PC-3 (cell line): Measurements from ENCODE around the gene AHDC1. TPM values are rescaled to one million over a fixed set of nuclear protein-coding genes. Genes with fewer than 3 reads are reported as not detected.
A peak's percentile ranks its signal among the peaks of the same experiment; 100 is the strongest.

Experiments
- ATAC-seq: fragments of 200-7000 bp; cut with Tn5 transposase; 2 replicates; pipeline ENCODE4 v1.9.1; 2020; ENCODE audit warnings: mild to moderate bottlenecking, moderate library complexity
- BruUV-seq: library from RNA; stranded (reverse); fragments of 400-500 nt; replicated peaks from 2 replicates; lab custom pipeline; 2021; lab: Mats Ljungman, UMichigan
- CTCF ChIA-PET: fragments of 300-600 bp; sonication (Branson Sonifier 250); formaldehyde crosslinking; loops from one replicate; lab custom pipeline; 2022; ENCODE audit warnings: antibody characterized with exemption; lab: Charles Lee
- POLR2A ChIA-PET: fragments of 300-600 bp; sonication (Branson Sonifier 250); formaldehyde crosslinking; loops from one replicate; lab custom pipeline; 2022; ENCODE audit warnings: antibody characterized with exemption; ENCODE audit not compliant: unreplicated experiment; lab: Charles Lee
- DNase-seq: peaks from one replicate; pipeline ENCODE4 v3.0.0-alpha.2; 2015
- H2AFZ ChIP-seq: fragments of 300-600 bp; sonication (generic); 2 replicates; pipeline ENCODE4 v1.6.0; 2016; ENCODE audit warnings: antibody characterized with exemption, low read length
- H3F3A ChIP-seq: fragments of 300-600 bp; sonication (generic); one replicate; pipeline ENCODE4 v1.6.0; 2017; ENCODE audit warnings: antibody characterized with exemption, low read length, control low read depth, mild to moderate bottlenecking; ENCODE audit not compliant: unreplicated experiment
- H3K27ac ChIP-seq: fragments of 300-600 bp; sonication (generic); 2 replicates; pipeline ENCODE4 v1.5.1; 2016; ENCODE audit warnings: mild to moderate bottlenecking, low read length
- H3K27me3 ChIP-seq: fragments of 300-600 bp; sonication (generic); 2 replicates; pipeline ENCODE4 v1.6.1; 2016; ENCODE audit warnings: low read length, mixed read lengths
- H3K36me3 ChIP-seq: fragments of 300-600 bp; sonication (generic); 2 replicates; pipeline ENCODE4 v1.6.1; 2016; ENCODE audit warnings: low read depth, mixed run types, low read length, mixed read lengths
- H3K4me1 ChIP-seq: fragments of 300-600 bp; sonication (generic); 2 replicates; pipeline ENCODE4 v1.5.1; 2016; ENCODE audit warnings: low read length; ENCODE audit not compliant: insufficient read depth
- H3K4me2 ChIP-seq: fragments of 300-600 bp; sonication (generic); 2 replicates; pipeline ENCODE4 v1.6.0; 2016; ENCODE audit warnings: low read length
- H3K4me3 ChIP-seq: fragments of 300-600 bp; sonication (generic); 2 replicates; pipeline ENCODE4 v1.5.1; 2016; ENCODE audit warnings: mild to moderate bottlenecking, low read length, mixed read lengths
- H3K79me2 ChIP-seq: fragments of 300-600 bp; sonication (generic); 2 replicates; pipeline ENCODE4 v1.6.1; 2017; ENCODE audit warnings: low read length, mixed read lengths
- H3K9ac ChIP-seq: fragments of 300-600 bp; sonication (generic); 2 replicates; pipeline ENCODE4 v1.6.0; 2016; ENCODE audit warnings: mild to moderate bottlenecking, low read length
- H3K9me2 ChIP-seq: fragments of 300-600 bp; sonication (generic); replicated peaks from 2 replicates; pipeline ENCODE4 v1.6.1; 2016; ENCODE audit warnings: mixed run types, low read length, mixed read lengths
- H3K9me3 ChIP-seq: fragments of 300-600 bp; sonication (generic); 2 replicates; pipeline ENCODE4 v1.6.1; 2016; ENCODE audit warnings: low read length, mixed read lengths
- H4K20me1 ChIP-seq: fragments of 300-600 bp; sonication (generic); 2 replicates; pipeline ENCODE4 v1.6.1; 2016; ENCODE audit warnings: low read length, mixed read lengths
- CTCF ChIP-seq: fragments of 300-600 bp; sonication (generic); conservative IDR thresholded peaks from 2 replicates; pipeline ENCODE4 v1.5.1; 2017; ENCODE audit warnings: antibody characterized with exemption, low read depth, mild to moderate bottlenecking, low read length
- EZH2 ChIP-seq: fragments of 300-600 bp; sonication (generic); IDR thresholded peaks from one replicate; pipeline ENCODE4 v1.6.1; 2017; ENCODE audit warnings: antibody characterized with exemption, mild to moderate bottlenecking, low read length; ENCODE audit not compliant: unreplicated experiment
- EZH2phosphoT487 ChIP-seq: fragments of 300-600 bp; sonication (generic); IDR thresholded peaks from 2 replicates; pipeline ENCODE4 v1.6.1; 2018; ENCODE audit warnings: mild to moderate bottlenecking, antibody characterized with exemption, low read length, borderline replicate concordance
- intact Hi-C: fragments of 100-400 bp; cut with micrococcal nuclease; formaldehyde crosslinking; loops from 2 replicates; pipeline ENCODE4 v1.9.0; 2023
- total RNA-seq: library from RNA; depleted of rRNA; stranded (reverse); fragments of >200 nt; gene quantifications from 2 replicates; pipeline ENCODE4 v1.2.3, GENCODE V29; 2014

The AHDC1 gene
- total RNA-seq, 1 experiment from 2014 or later, result 15.2 TPM

GRCh38 chr1:27491748-27492700 lies 111.9 kb downstream of the AHDC1 start:
- no peak for ATAC-seq
- Histone ChIP-seq H3K27me3 (no peaks in the 10 kb centered on the region), H3F3A (no peaks in the 10 kb centered on the region), H3K4me3 (no peak overlapping the region), H3K9me2 (no peaks in the 10 kb centered on the region), H3K9me3 (no peaks in the 10 kb centered on the region), H4K20me1 (peaks cover 14% of the 10 kb centered on the region), H3K79me2 (peaks cover 26% of the 10 kb centered on the region), H3K9ac (no peak overlapping the region), H2AFZ (0 out of 2 replicates have a peak overlapping the region, but pooled peaks have one; percentile 8), H3K4me1 (peaks cover 17% of the 10 kb centered on the region), H3K27ac (no peak overlapping the region), H3K4me2 (no peak overlapping the region), H3K36me3 (no peaks in the 10 kb centered on the region)
- intact Hi-C loops, result no loop called here
- no peak for DNase-seq
- no peak for TF ChIP-seq CTCF
- no peak for TF ChIP-seq EZH2
- no peak for TF ChIP-seq EZH2phosphoT487
- no TSS peak for BruUV-seq
- CTCF ChIA-PET, result no interaction called here
- POLR2A ChIA-PET, result no interaction called here

- ATAC-seq (peak; percentile 91), DNase-seq (peak; percentile 98)
- Histone ChIP-seq H3K9me2 (no peaks in the 10 kb centered on the region), H3K9ac (peak within 1 kb of the TSS; percentile 100), H2AFZ (peak within 1 kb of the TSS; percentile 75), H3K9me3 (no peaks in the 10 kb centered on the region), H3K36me3 (no peaks in the 10 kb centered on the region), H3K4me2 (peak within 1 kb of the TSS; percentile 93), H4K20me1 (peaks cover 23% of the 10 kb centered on the region), H3K27me3 (no peaks in the 10 kb centered on the region), H3K4me1 (peaks cover 17% of the 10 kb centered on the region), H3K4me3 (peak within 1 kb of the TSS; percentile 93), H3K27ac (peak within 1 kb of the TSS; percentile 82), H3F3A (no peaks in the 10 kb centered on the region), H3K79me2 (peaks cover 43% of the 10 kb centered on the region)
- POLR2A ChIA-PET, result interaction anchor here (0.6 to 0.9 kb wide), 6 partner anchors 33 to 583 kb away, joined by 3 to 6 read pairs (median 3); no protein-coding TSS in a partner anchor
- no TSS peak for BruUV-seq
- CTCF ChIA-PET, result interaction anchor here (0.6 to 0.7 kb wide), 2 partner anchors 80 to 223 kb away, joined by 4 to 12 read pairs; no protein-coding TSS in a partner anchor
- TF ChIP-seq CTCF (no peak), EZH2 (no peak), EZH2phosphoT487 (no peak)
- intact Hi-C loops, result loop anchor here (5.0 kb wide), 1 partner anchor 58 kb away; no protein-coding TSS in a partner anchor
These were observed 113.8 kb downstream of the AHDC1 start, which contains the start of gene WASF2 for GRCh38 chr1:27489973-27490741. WASF2 (minus strand) TSS chr1:27490167; CDS start chr1:27428890, 61,277 bp downstream.
